Measurements from ENCODE around the gene HMMR.

Gene HMMR

GRCh38 chr5:163478126-163478981, 17.9 kb downstream of the HMMR start:
- no peaks in the 10 kb centered on the region for H3K9me3 ChIP-seq (ENCODE audit: control insufficient read depth, insufficient read depth, low read length)
- no peak overlapping the region for H3K9ac ChIP-seq (ENCODE audit: low read depth, low read length)
- peaks cover 3% of the 10 kb centered on the region; the same call in 1 of the 2 replicates for H3K36me3 ChIP-seq (ENCODE audit: insufficient read depth, low read length)
- no peaks in the 10 kb centered on the region for H3K4me1 ChIP-seq (ENCODE audit: insufficient read depth, low read length)

DNA sequence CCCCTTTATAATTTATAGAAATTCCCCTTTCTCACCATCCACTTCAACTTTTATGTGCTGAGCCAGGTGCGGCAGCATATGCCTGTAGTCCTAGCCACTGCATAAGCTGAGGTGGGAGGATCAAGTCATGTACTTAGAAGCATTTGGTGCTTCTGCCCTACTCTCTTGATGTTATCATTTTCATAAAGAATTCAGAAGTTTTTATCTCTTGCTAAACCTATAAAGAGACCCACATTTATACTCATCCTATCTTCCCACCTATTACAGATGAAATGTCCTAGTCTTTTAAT, 18.5 kb downstream of the HMMR start:
- H3K36me3 ChIP-seq (ENCODE audit: insufficient read depth, low read length), result peaks cover 3% of the 10 kb centered on the region; the same call in 1 of the 2 replicates
- no peaks in the 10 kb centered on the region for H3K4me1 ChIP-seq (ENCODE audit: insufficient read depth, low read length)
- no peaks in the 10 kb centered on the region for H3K9me3 ChIP-seq (ENCODE audit: control insufficient read depth, insufficient read depth, low read length)
- H3K9ac ChIP-seq (ENCODE audit: low read depth, low read length), result no peak overlapping the region

DNA sequence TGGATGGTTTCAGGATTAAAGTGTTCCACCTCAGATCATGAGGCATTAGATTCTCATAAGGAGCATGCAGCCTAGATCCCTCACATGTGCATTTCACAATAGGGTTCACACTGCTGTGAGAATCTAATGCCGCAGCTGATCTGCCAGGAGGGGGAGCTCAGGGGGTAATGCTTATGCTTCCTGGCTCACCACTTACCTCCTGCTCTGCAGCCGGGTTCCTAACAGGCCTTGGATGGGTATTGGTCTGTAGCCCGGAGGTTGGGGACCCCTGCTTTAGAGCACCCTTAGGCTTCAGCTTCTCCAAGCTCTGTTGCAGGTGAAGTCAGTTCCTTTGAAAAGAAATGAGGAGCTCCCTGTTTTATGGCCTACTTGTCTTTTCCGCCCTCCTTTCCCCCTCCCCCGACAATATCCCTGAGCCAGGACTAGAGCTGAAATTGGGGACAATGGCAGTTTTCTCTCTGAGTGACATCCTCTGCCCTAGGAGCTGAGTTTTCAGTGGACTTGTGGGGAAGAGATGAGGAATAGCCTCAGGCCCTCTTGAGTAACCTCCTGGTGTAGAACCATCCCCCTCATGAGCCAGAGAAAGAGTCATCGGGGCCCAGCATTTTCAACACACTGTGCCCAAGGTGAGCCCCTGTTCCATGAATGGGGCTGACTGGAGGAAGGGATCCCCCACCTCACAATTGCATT, 28.8 kb downstream of the HMMR start:
- Histone ChIP-seq H3K36me3 (ENCODE audit: insufficient read depth, low read length) (peaks cover 6% of the 10 kb centered on the region; the same call in 1 of the 2 replicates), H3K9ac (ENCODE audit: low read depth, low read length) (no peak overlapping the region), H3K4me1 (ENCODE audit: insufficient read depth, low read length) (no peaks in the 10 kb centered on the region; the same call in 1 of the 2 replicates), H3K9me3 (ENCODE audit: control insufficient read depth, insufficient read depth, low read length) (no peaks in the 10 kb centered on the region; the same call in 1 of the 2 replicates)

DNA sequence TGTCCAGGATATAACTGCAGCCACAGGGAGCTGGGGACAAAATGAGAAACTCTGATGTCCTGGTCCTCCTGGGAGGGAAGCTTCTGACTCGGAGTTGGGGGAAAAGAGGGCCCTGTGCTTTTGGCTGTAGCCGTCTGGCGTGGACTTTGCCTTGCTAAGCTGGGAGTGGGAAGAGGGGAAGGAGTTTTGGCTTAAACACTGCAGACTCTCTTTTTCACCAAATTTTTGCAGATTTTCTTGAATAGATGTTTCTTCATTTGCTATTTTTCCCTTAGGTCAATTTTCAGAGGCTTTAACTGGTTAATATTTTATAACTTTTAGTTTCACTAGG, 29.3 kb downstream of the HMMR start:
- Histone ChIP-seq H3K4me1 (ENCODE audit: insufficient read depth, low read length) (no peaks in the 10 kb centered on the region; the same call in 1 of the 2 replicates), H3K9me3 (ENCODE audit: control insufficient read depth, insufficient read depth, low read length) (no peaks in the 10 kb centered on the region; the same call in 1 of the 2 replicates), H3K36me3 (ENCODE audit: insufficient read depth, low read length) (peaks cover 6% of the 10 kb centered on the region; the same call in 1 of the 2 replicates), H3K9ac (ENCODE audit: low read depth, low read length) (no peak overlapping the region)

DNA sequence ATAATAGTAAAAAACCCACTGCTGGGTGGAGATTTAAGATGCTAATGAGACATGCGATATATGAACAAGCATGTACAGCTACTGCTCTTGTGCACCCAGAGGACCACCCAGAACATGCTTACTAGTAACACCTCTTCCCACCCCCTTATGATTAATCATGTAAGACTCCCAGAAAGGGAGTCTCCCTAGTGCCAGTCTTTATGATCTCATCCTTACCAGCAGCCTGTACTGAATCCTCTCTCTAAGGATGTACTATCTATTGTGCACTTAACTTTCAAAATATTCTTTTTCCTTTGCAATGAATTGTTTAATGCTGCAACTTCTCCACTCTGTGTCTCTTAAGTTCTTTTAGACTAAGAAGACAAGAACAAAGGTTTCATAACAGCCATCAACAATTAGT, 35.9 kb downstream of the HMMR start:
- Histone ChIP-seq H3K4me1 (ENCODE audit: insufficient read depth, low read length) (no peaks in the 10 kb centered on the region), H3K9ac (ENCODE audit: low read depth, low read length) (no peak overlapping the region), H3K9me3 (ENCODE audit: control insufficient read depth, insufficient read depth, low read length) (peaks cover 4% of the 10 kb centered on the region; the same call in 1 of the 2 replicates), H3K36me3 (ENCODE audit: insufficient read depth, low read length) (0 out of 2 replicates have a peak, but pooled peaks cover 2% of the 10 kb centered on the region)

DNA sequence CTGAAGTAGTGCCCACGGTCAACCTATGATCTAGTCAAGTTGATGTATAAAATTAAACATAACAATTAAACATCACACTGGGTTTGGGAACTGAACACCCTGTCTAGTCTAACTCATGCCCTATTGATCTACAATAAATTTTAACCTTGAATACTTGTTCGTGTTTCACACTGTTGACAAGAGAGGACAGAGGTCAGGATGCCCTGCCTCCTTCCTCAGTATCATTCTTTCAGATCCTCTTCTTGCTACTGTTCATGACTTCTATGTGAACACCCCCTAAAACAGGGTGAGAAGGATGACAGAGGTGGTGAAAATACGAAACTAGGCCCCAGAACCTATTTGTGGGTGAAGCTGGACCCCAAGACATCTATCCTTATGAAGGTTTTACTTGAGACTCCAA, 36.9 kb downstream of the HMMR start:
- Histone ChIP-seq H3K9ac (ENCODE audit: low read depth, low read length) (no peak overlapping the region), H3K9me3 (ENCODE audit: control insufficient read depth, insufficient read depth, low read length) (peaks cover 4% of the 10 kb centered on the region; the same call in 1 of the 2 replicates), H3K4me1 (ENCODE audit: insufficient read depth, low read length) (no peaks in the 10 kb centered on the region), H3K36me3 (ENCODE audit: insufficient read depth, low read length) (0 out of 2 replicates have a peak, but pooled peaks cover 2% of the 10 kb centered on the region)

GRCh38 chr5:163498886-163499285, 38.5 kb downstream of the HMMR start:
- H3K9me3 ChIP-seq (ENCODE audit: control insufficient read depth, insufficient read depth, low read length), result peaks cover 4% of the 10 kb centered on the region; the same call in 1 of the 2 replicates
- H3K36me3 ChIP-seq (ENCODE audit: insufficient read depth, low read length), result no peaks in the 10 kb centered on the region
- H3K9ac ChIP-seq (ENCODE audit: low read depth, low read length), result no peak overlapping the region
- H3K4me1 ChIP-seq (ENCODE audit: insufficient read depth, low read length), result no peaks in the 10 kb centered on the region

DNA sequence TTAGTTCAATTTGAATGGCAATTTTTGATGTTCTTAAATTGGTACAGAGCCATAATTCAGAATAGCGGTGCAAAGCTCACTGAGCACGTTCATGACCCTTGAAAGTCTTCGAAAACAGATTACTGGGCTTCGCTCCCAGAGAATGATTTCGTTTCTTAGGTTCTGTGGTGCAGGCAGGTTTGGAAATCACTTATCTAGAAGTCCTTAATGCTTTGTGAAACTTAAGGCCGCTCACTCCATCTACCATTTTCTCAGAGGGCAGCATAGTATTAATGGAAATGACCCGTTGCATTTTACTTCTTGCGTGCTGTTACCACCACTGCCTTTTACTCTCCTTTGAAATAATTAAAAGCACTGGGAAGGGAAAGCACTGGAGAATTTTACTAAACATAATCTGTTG, 42.1 kb downstream of the HMMR start:
- Histone ChIP-seq H3K9me3 (ENCODE audit: control insufficient read depth, insufficient read depth, low read length) (no peaks in the 10 kb centered on the region), H3K4me1 (ENCODE audit: insufficient read depth, low read length) (no peaks in the 10 kb centered on the region; the same call in 1 of the 2 replicates), H3K36me3 (ENCODE audit: insufficient read depth, low read length) (no peaks in the 10 kb centered on the region), H3K9ac (ENCODE audit: low read depth, low read length) (peak overlapping the region; percentile 89)

DNA sequence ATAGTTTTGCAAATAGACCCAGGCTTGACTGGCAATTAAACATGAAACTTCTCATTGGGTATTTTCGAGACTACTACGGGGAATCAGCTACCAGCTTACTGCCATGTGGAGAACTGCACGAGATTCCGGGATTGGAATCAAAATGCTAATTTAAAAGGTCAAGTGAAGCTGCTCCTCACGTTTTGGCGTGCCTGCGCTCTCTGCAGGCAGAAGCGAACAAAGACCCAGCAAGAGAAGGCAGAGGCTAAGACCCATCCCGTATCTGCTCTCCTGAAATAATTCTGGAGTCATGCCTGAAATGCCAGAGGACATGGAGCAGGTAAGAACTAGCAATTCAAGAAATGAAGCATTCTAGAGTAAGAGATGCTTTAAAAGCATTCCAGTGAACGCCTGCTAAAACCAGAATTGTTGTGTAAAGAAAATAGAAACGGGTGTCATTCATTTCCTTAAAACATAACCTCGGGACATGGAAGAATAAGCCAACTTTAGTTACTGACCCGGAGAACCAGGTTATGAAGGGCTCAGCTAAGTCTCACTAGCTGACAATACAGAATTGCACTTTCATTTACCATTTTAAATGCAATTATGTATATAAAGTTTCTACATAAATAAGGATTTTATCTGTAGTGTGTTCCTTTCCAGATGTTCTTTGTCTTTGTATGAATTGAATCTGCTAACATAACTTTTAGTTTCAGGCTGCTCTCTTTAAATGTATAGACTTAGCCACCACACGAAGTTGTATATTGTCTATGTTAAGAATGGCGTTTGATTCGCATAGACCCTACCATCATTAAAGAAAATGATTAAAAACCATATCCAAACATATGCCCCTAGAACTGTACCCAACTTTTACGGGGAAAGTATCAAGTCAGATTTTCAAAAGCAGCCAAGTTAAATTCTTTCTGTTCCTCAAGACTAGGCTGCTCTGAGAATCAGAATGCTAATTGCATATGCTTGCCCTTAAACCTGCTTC, 43.0 kb downstream of the HMMR start:
- Histone ChIP-seq H3K36me3 (ENCODE audit: insufficient read depth, low read length) (no peaks in the 10 kb centered on the region), H3K9me3 (ENCODE audit: control insufficient read depth, insufficient read depth, low read length) (no peaks in the 10 kb centered on the region), H3K9ac (ENCODE audit: low read depth, low read length) (peak overlapping the region; percentile 89), H3K4me1 (ENCODE audit: insufficient read depth, low read length) (no peaks in the 10 kb centered on the region; the same call in 1 of the 2 replicates)

DNA sequence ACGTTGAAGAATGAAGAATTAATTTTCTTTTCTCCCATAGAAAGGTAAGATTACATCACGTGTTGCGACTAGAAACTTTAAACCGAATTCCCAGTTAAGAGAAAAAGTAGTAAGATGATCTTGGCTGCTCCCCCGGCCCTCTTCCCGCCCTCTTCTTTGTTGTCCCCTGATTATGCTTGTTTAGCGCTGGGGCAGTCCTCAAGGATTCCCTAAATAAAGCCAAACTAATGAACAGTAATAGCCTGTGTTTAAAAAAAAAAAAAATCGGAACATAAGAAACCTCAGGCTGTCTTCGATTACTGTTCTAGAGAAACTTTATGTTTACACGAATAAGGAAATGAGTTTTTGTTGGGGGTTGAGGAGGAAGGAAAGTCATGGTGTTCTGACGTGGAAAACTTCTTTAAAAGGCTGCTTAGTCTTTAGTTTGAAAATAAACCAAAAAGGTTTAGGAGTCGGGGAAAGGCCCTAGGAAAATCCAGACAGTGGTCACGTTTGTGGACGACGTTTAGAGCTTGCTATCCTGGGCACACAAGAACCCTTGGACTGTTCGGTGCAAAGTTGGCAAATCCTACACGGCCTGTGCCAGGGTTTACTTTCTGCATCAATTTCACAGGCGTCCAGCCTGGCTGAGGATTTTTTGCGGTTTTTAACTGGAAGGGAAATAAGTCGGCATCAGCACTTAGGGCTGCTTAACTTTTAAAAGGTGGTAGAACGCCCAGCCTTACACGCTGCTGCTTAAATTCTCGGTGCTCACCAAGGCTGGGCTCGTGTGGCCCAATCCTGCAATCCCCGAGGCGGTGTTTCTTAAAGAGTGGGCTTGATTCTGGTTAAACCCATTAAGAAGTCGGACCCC, 43.9 kb downstream of the HMMR start:
- no peaks in the 10 kb centered on the region for H3K9me3 ChIP-seq (ENCODE audit: control insufficient read depth, insufficient read depth, low read length)
- H3K4me1 ChIP-seq (ENCODE audit: insufficient read depth, low read length), result peaks cover 4% of the 10 kb centered on the region
- H3K36me3 ChIP-seq (ENCODE audit: insufficient read depth, low read length), result no peaks in the 10 kb centered on the region
- peak overlapping the region; percentile 89 for H3K9ac ChIP-seq (ENCODE audit: low read depth, low read length)

DNA sequence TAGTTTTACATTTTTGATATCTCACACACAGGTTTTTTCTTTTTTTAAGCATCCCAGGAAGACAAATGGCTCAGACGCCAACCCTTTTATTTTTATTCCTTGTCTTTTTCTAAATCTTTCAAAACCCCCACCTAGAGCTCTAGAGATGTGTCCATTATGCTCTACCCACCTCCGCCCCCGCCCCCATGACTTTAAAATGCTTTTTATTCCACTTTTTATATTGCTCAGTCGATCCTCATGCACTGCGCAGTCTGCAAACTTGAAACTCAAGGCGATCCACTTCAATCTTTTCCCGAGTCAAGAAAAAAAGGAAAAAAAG, 44.6 kb downstream of the HMMR start:
- H3K36me3 ChIP-seq (ENCODE audit: insufficient read depth, low read length), result no peaks in the 10 kb centered on the region
- peaks cover 10% of the 10 kb centered on the region for H3K4me1 ChIP-seq (ENCODE audit: insufficient read depth, low read length)
- H3K9ac ChIP-seq (ENCODE audit: low read depth, low read length), result peak overlapping the region; percentile 89
- no peaks in the 10 kb centered on the region for H3K9me3 ChIP-seq (ENCODE audit: control insufficient read depth, insufficient read depth, low read length)

GRCh38 chr5:163505368-163506094, 45.1 kb downstream of the HMMR start, which contains the start of gene MAT2B:
TSS of gene MAT2B (plus strand) at chr5:163505619. CDS start at chr5:163505687, 68 bp downstream.
- Histone ChIP-seq H3K9ac (ENCODE audit: low read depth, low read length) (peak within 1 kb of the TSS; percentile 89), H3K9me3 (ENCODE audit: control insufficient read depth, insufficient read depth, low read length) (no peaks in the 10 kb centered on the region), H3K4me1 (ENCODE audit: insufficient read depth, low read length) (peaks cover 10% of the 10 kb centered on the region), H3K36me3 (ENCODE audit: insufficient read depth, low read length) (no peaks in the 10 kb centered on the region)

- Histone ChIP-seq H3K9ac (ENCODE audit: low read depth, low read length) (peak overlapping the region; percentile 89), H3K4me1 (ENCODE audit: insufficient read depth, low read length) (peaks cover 10% of the 10 kb centered on the region), H3K9me3 (ENCODE audit: control insufficient read depth, insufficient read depth, low read length) (no peaks in the 10 kb centered on the region), H3K36me3 (ENCODE audit: insufficient read depth, low read length) (no peaks in the 10 kb centered on the region)
Measured at GRCh38 chr5:163506095-163506457, 45.6 kb downstream of the HMMR start.

Data from ES-I3 (cell line).